Activated T-cell treated with anti-CD3 and anti-CD28 coated beads, Interleukin-2, amount 50 U/mL, for 72 hours (primary cell): ENCODE results near the gene CD14. TPM values are rescaled to one million over a fixed set of nuclear protein-coding genes. Genes with fewer than 3 reads are reported as not detected.
A peak's percentile ranks its signal among the peaks of the same experiment; 100 is the strongest.
"Not testable (repeated sequence)": the region's sequence is repeated elsewhere in the genome, so short reads cannot be mapped to it uniquely, and the experiment has no call there.

ENCODE experiments used
- ATAC-seq, 2 donors: fragments of 150-1000 bp; cut with Tn5 transposase; replicated peaks in 1 of 2; 2 replicates each; pipeline ENCODE4 v1.10.0; 2021; ENCODE audit warnings: moderate library complexity in 2 of 2, mild to moderate bottlenecking in 1 of 2
- DNase-seq, 2 donors: peaks; one replicate each; pipeline ENCODE4 v3.0.0; 2021 to 2022; ENCODE audit warnings: mixed read lengths in 1 of 2
- H3K27ac Mint-ChIP-seq: one replicate; pipeline ENCODE4 v1.8.0; 2022; ENCODE audit warnings: mild to moderate bottlenecking, moderate library complexity, mixed read lengths
- H3K27me3 Mint-ChIP-seq: one replicate; pipeline ENCODE4 v1.8.0; 2022; ENCODE audit warnings: low read depth, mixed read lengths
- H3K36me3 Mint-ChIP-seq, 2 donors: one replicate each; pipeline ENCODE4 v1.8.0; 2022; ENCODE audit warnings: mixed read lengths in 2 of 2, mild to moderate bottlenecking in 1 of 2; ENCODE audit not compliant: insufficient read depth in 2 of 2
- H3K4me1 Mint-ChIP-seq: one replicate; pipeline ENCODE4 v1.8.0; 2022; ENCODE audit warnings: low read depth, mixed read lengths
- H3K4me3 Mint-ChIP-seq, 2 donors: one replicate each; pipeline ENCODE4 v1.8.0; 2022; ENCODE audit warnings: mild to moderate bottlenecking in 2 of 2, mixed read lengths in 2 of 2, moderate library complexity in 2 of 2
- H3K9me3 Mint-ChIP-seq, 2 donors: one replicate each; pipeline ENCODE4 v1.8.0; 2022; ENCODE audit warnings: mixed read lengths in 2 of 2
- total RNA-seq, 2 donors: library from RNA; stranded (reverse); gene quantifications; one replicate each; pipeline ENCODE4 v1.2.3, GENCODE V29; 2022

CD14 gene
- total RNA-seq, 2 donors from 2014 or later, result 0.41 TPM; not detected in 1

GRCh38 chr5:140658870-140659269 lies 25.9 kb upstream of the CD14 start:
- Mint-ChIP-seq H3K27ac (peak overlapping the region; percentile 43), H3K9me3 (no peaks in the 10 kb centered on the region), H3K4me3 (no peak overlapping the region), H3K4me1 (peaks cover 6% of the 10 kb centered on the region), H3K27me3 (no peaks in the 10 kb centered on the region), H3K36me3 (peaks cover 12 to 35% of the 10 kb centered on the region in 2 donors)
- ATAC-seq, result no peak
- no peak for DNase-seq

- ATAC-seq, result no peak
- peaks cover 16 to 32% of the 10 kb centered on the region in 2 donors for H3K36me3 Mint-ChIP-seq
- no peaks in the 10 kb centered on the region for H3K27me3 Mint-ChIP-seq
- peaks cover 55% of the 10 kb centered on the region for H3K4me1 Mint-ChIP-seq
- H3K27ac Mint-ChIP-seq, result peak overlapping the region; percentile 99
- no peak for DNase-seq
- H3K9me3 Mint-ChIP-seq, result no peaks in the 10 kb centered on the region
- H3K4me3 Mint-ChIP-seq, result peak overlapping the region; percentile 97 to 98
Observed at GRCh38 chr5:140647042-140647419, 14.1 kb upstream of the CD14 start.

GRCh38 chr5:140642718-140643117 lies 9.7 kb upstream of the CD14 start:
- Mint-ChIP-seq H3K4me1 (peaks cover 70% of the 10 kb centered on the region), H3K27ac (peak overlapping the region; percentile 67), H3K9me3 (no peaks in the 10 kb centered on the region), H3K36me3 (peaks cover 9 to 27% of the 10 kb centered on the region in 2 donors), H3K27me3 (no peaks in the 10 kb centered on the region), H3K4me3 (no peak overlapping the region)
- ATAC-seq, result no peak
- DNase-seq, result no peak

- H3K4me3 Mint-ChIP-seq, result no peak overlapping the region
- no peaks in the 10 kb centered on the region for H3K27me3 Mint-ChIP-seq
Observed at GRCh38 chr5:140641716-140642115, 8.7 kb upstream of the CD14 start.

GRCh38 chr5:140639148-140639981 lies 6.4 kb upstream of the CD14 start, which contains the start of gene TMCO6:
TMCO6 (plus strand) TSS chr5:140639451; CDS start chr5:140639528, 77 bp downstream.
- peak within 1 kb of the TSS; percentile 87 for H3K27ac Mint-ChIP-seq
- H3K36me3 Mint-ChIP-seq, result peaks cover 5 to 17% of the 10 kb centered on the region in 2 donors
- ATAC-seq (peak; percentile 84 to 91), DNase-seq (peak; percentile 97 to 99)
- peaks cover 64% of the 10 kb centered on the region for H3K4me1 Mint-ChIP-seq
- H3K4me3 Mint-ChIP-seq, result peak within 1 kb of the TSS; percentile 80 to 87
- no peaks in the 10 kb centered on the region for H3K27me3 Mint-ChIP-seq
- H3K9me3 Mint-ChIP-seq, result no peaks in the 10 kb centered on the region

More at GRCh38 chr5:140641716-140642115, 8.7 kb upstream of the CD14 start:
- no peak overlapping the region for H3K27ac Mint-ChIP-seq
- DNase-seq, result no peak
- H3K9me3 Mint-ChIP-seq, result no peaks in the 10 kb centered on the region
- ATAC-seq, result no peak
- peaks cover 9 to 22% of the 10 kb centered on the region in 2 donors for H3K36me3 Mint-ChIP-seq
- H3K4me1 Mint-ChIP-seq, result peaks cover 70% of the 10 kb centered on the region

GRCh38 chr5:140638898-140639147 lies 5.8 kb upstream of the CD14 start:
- H3K4me1 Mint-ChIP-seq, result peaks cover 65% of the 10 kb centered on the region
- peaks cover 0 to 17% of the 10 kb centered on the region in 2 donors for H3K36me3 Mint-ChIP-seq
- not testable (repeated sequence) for DNase-seq, H3K27me3 Mint-ChIP-seq, H3K9me3 Mint-ChIP-seq, ATAC-seq
- peak overlapping the region; percentile 80 to 87 for H3K4me3 Mint-ChIP-seq
- peak overlapping the region; percentile 87 for H3K27ac Mint-ChIP-seq

GRCh38 chr5:140637371-140638100 lies 4.6 kb upstream of the CD14 start:
- Mint-ChIP-seq H3K36me3 (peaks cover 0 to 16% of the 10 kb centered on the region in 2 donors), H3K4me1 (peaks cover 67% of the 10 kb centered on the region), H3K4me3 (no peak overlapping the region), H3K27ac (peak overlapping the region; percentile 20), H3K27me3 (peaks cover 15% of the 10 kb centered on the region), H3K9me3 (no peaks in the 10 kb centered on the region)
- DNase-seq (no peak), ATAC-seq (no peak)

- peak overlapping the region; percentile 77 for H3K27ac Mint-ChIP-seq
- peak overlapping the region; percentile 11 to 64 for H3K4me3 Mint-ChIP-seq
- ATAC-seq, result peak; percentile 36 to 50
- no peaks in the 10 kb centered on the region for H3K9me3 Mint-ChIP-seq
- peaks cover 32% of the 10 kb centered on the region for H3K27me3 Mint-ChIP-seq
- peaks cover 0 to 8% of the 10 kb centered on the region in 2 donors for H3K36me3 Mint-ChIP-seq
- DNase-seq, result peak; percentile 43 to 45
- peaks cover 60% of the 10 kb centered on the region for H3K4me1 Mint-ChIP-seq
Observed at GRCh38 chr5:140635291-140636257, 2.6 kb upstream of the CD14 start.

- no peaks in the 10 kb centered on the region for H3K9me3 Mint-ChIP-seq
- ATAC-seq, result no peak
Observed at GRCh38 chr5:140634103-140634502, 1.1 kb upstream of the CD14 start.

GRCh38 chr5:140633501-140633900 lies 526 bp upstream of the CD14 start:
- Mint-ChIP-seq H3K27ac (no peak overlapping the region), H3K9me3 (no peaks in the 10 kb centered on the region), H3K36me3 (no peaks in the 10 kb centered on the region), H3K27me3 (peaks cover 32% of the 10 kb centered on the region), H3K4me1 (peaks cover 46% of the 10 kb centered on the region), H3K4me3 (peak overlapping the region; percentile 81 to 91)
- DNase-seq (no peak), ATAC-seq (no peak)

More at GRCh38 chr5:140634103-140634502, 1.1 kb upstream of the CD14 start:
- no peak for DNase-seq
- no peaks in the 10 kb centered on the region for H3K36me3 Mint-ChIP-seq
- H3K27ac Mint-ChIP-seq, result no peak overlapping the region
- peaks cover 51% of the 10 kb centered on the region for H3K4me1 Mint-ChIP-seq
- peaks cover 32% of the 10 kb centered on the region for H3K27me3 Mint-ChIP-seq
- H3K4me3 Mint-ChIP-seq, result peak overlapping the region; percentile 13 to 81

GRCh38 chr5:140632366-140633020 lies 482 bp downstream of the CD14 start:
- Mint-ChIP-seq H3K27me3 (peaks cover 32% of the 10 kb centered on the region), H3K27ac (no peak overlapping the region), H3K9me3 (peaks cover 2 to 4% of the 10 kb centered on the region in 2 donors), H3K4me3 (peak overlapping the region; percentile 81 to 91), H3K4me1 (peaks cover 39% of the 10 kb centered on the region), H3K36me3 (peaks cover 4 to 6% of the 10 kb centered on the region in 2 donors)
- peak; percentile 61 to 72 for ATAC-seq
- DNase-seq, result peak; percentile 57 to 60

GRCh38 chr5:140631831-140632365 lies 1.1 kb downstream of the CD14 start:
- ATAC-seq, result peak; percentile 25 to 34
- peak; percentile 14 to 35 for DNase-seq
- peaks cover 4 to 9% of the 10 kb centered on the region in 2 donors for H3K36me3 Mint-ChIP-seq
- peaks cover 39% of the 10 kb centered on the region for H3K4me1 Mint-ChIP-seq
- peak overlapping the region; percentile 81 to 91 for H3K4me3 Mint-ChIP-seq
- no peak overlapping the region for H3K27ac Mint-ChIP-seq
- H3K9me3 Mint-ChIP-seq, result peaks cover 5 to 6% of the 10 kb centered on the region in 2 donors
- H3K27me3 Mint-ChIP-seq, result peaks cover 32% of the 10 kb centered on the region
